HEK293T (cell line): Measurements from ENCODE around the gene PFKL.

Experiments used
- ARNT ChIP-seq: fragments of 450-650 bp; IDR thresholded peaks from 2 replicates; pipeline ENCODE4 v1.6.1; 2017; ENCODE audit warnings: mild to moderate bottlenecking
- ELF4 ChIP-seq: fragments of 450-650 bp; IDR thresholded peaks from 2 replicates; pipeline ENCODE4 v1.6.1; 2017; ENCODE audit warnings: antibody characterized with exemption
- FOXK2 ChIP-seq: fragments of 450-650 bp; IDR thresholded peaks from 2 replicates; pipeline ENCODE4 v1.6.1; 2016; ENCODE audit warnings: mild to moderate bottlenecking
- L3MBTL2 ChIP-seq: fragments of 450-650 bp; conservative IDR thresholded peaks from 2 replicates; pipeline ENCODE4 v1.6.1; 2016; ENCODE audit warnings: mild to moderate bottlenecking
- ZNF384 ChIP-seq: fragments of 450-650 bp; IDR thresholded peaks from 2 replicates; pipeline ENCODE4 v1.6.1; 2016
- TF ChIP-seq, protein P1 (sequence below): fragments of 450-650 bp; IDR thresholded peaks from 2 replicates; pipeline ENCODE4 v1.6.1; 2016

- TF ChIP-seq, protein P1, sequence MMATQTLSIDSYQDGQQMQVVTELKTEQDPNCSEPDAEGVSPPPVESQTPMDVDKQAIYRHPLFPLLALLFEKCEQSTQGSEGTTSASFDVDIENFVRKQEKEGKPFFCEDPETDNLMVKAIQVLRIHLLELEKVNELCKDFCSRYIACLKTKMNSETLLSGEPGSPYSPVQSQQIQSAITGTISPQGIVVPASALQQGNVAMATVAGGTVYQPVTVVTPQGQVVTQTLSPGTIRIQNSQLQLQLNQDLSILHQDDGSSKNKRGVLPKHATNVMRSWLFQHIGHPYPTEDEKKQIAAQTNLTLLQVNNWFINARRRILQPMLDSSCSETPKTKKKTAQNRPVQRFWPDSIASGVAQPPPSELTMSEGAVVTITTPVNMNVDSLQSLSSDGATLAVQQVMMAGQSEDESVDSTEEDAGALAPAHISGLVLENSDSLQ: no peak
- no peak for TF ChIP-seq ARNT
- TF ChIP-seq L3MBTL2: no peak
- TF ChIP-seq ZNF384: no peak
- TF ChIP-seq FOXK2: no peak
- no peak for TF ChIP-seq ELF4
Observed at GRCh38 chr21:44329086-44329889, 29.4 kb downstream of the PFKL start.
